Measurements from ENCODE around the gene MTX1. TPM values are rescaled to one million over a fixed set of nuclear protein-coding genes. Genes with fewer than 3 reads are reported as not detected.
"Not testable (repeated sequence)": the region's sequence is repeated elsewhere in the genome, so short reads cannot be mapped to it uniquely, and the experiment has no call there.

The MTX1 gene
- total RNA-seq, 4 donors from 2014 or later = 20.5 to 54.8 (median 40.8) TPM

- WGBS, 2 donors = 65 to 71% methylated on average over 14 of the region's 14 CpGs
- intact Hi-C loops (cut with DNase I; ENCODE audit: low total_unique reads) = no loop called here
- H3K4me3 ChIP-seq (ENCODE audit: low read depth, poor library complexity, severe bottlenecking) = no peak overlapping the region
- no peak for DNase-seq (ENCODE audit: low spot score in 2 of 2)
- TF ChIP-seq CTCF (IDR thresholded peaks at IDR 0.05) = no peak
- TF ChIP-seq POLR2A (IDR thresholded peaks at IDR 0.05) = no peak
Measured at GRCh38 chr1:155186794-155187455, 21.6 kb upstream of the MTX1 start.

GRCh38 chr1:155187456-155187891 is 21.0 kb upstream of the MTX1 start:
- no peak for DNase-seq (ENCODE audit: low spot score in 2 of 2)
- TF ChIP-seq CTCF (IDR thresholded peaks at IDR 0.05) (no peak), POLR2A (IDR thresholded peaks at IDR 0.05) (no peak)
- no peak overlapping the region for H3K4me3 ChIP-seq (ENCODE audit: low read depth, poor library complexity, severe bottlenecking)
- 77 to 88% methylated on average over 13 to 15 of the region's 16 CpGs for WGBS, 2 donors
- intact Hi-C loops (cut with DNase I; ENCODE audit: low total_unique reads) = no loop called here

- no peak for TF ChIP-seq POLR2A (IDR thresholded peaks at IDR 0.05)
- TF ChIP-seq CTCF (IDR thresholded peaks at IDR 0.05) = no peak
- no peak for DNase-seq (ENCODE audit: low spot score in 2 of 2)
- WGBS, 2 donors = 80% methylated on average over 7 to 9 of the region's 14 CpGs
- H3K4me3 ChIP-seq (ENCODE audit: low read depth, poor library complexity, severe bottlenecking) = no peak overlapping the region
- intact Hi-C loops (cut with DNase I; ENCODE audit: low total_unique reads) = no loop called here
Measured at GRCh38 chr1:155188268-155188667, 20.2 kb upstream of the MTX1 start.

DNA sequence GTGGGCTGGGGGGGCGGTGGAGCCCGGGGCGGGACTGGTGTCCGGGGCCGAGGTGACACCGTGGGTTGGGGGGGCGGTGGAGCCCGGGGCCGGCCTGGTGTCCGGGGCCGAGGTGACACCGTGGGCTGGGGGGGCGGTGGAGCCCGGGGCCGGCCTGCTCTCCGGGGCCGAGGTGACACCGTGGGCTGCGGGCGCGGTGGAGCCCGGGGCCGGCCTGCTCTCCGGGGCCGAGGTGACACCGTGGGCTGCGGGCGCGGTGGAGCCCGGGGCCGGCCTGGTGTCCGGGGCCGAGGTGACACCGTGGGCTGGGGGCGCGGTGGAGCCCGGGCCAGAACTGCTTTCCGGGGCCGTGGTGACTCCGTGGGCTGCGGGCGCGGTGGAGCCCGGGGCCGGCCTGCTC is 18.6 kb upstream of the MTX1 start:
- DNase-seq (ENCODE audit: low spot score in 2 of 2); intact Hi-C loops (cut with DNase I; ENCODE audit: low total_unique reads); H3K4me3 ChIP-seq (ENCODE audit: low read depth, poor library complexity, severe bottlenecking): not testable (repeated sequence)
- WGBS, 2 donors = 90% methylated on average over 8 to 12 of the region's 45 CpGs

GRCh38 chr1:155191904-155192303 is 16.6 kb upstream of the MTX1 start:
- WGBS, 2 donors = 86 to 89% methylated on average over 16 to 17 of the region's 17 CpGs
- no peak overlapping the region for H3K4me3 ChIP-seq (ENCODE audit: low read depth, poor library complexity, severe bottlenecking)
- intact Hi-C loops (cut with DNase I; ENCODE audit: low total_unique reads) = no loop called here
- DNase-seq (ENCODE audit: low spot score in 2 of 2) = no peak
- TF ChIP-seq CTCF (IDR thresholded peaks at IDR 0.05) = no peak
- no peak for TF ChIP-seq POLR2A (IDR thresholded peaks at IDR 0.05)

GRCh38 chr1:155192346-155193274 is 15.9 kb upstream of the MTX1 start:
- intact Hi-C loops (cut with DNase I; ENCODE audit: low total_unique reads) = no loop called here
- TF ChIP-seq POLR2A (IDR thresholded peaks at IDR 0.05) (no peak), CTCF (IDR thresholded peaks at IDR 0.05) (no peak)
- H3K4me3 ChIP-seq (ENCODE audit: low read depth, poor library complexity, severe bottlenecking) = no peak overlapping the region
- WGBS, 2 donors = 25 to 34% methylated on average over 15 to 19 of the region's 20 CpGs
- peak in 1 of 2 donors; percentile 47 for DNase-seq (ENCODE audit: low spot score in 2 of 2)

Data from lower leg skin (tissue), 4 donors.